HepG2 (cell line): ENCODE measurements around the gene GADL1. TPM values are rescaled to one million over a fixed set of nuclear protein-coding genes. Genes with fewer than 3 reads are reported as not detected.

Experiments
- CEBPB ChIP-seq: IDR thresholded peaks from 2 replicates; pipeline ENCODE4 v1.6.1; 2011; ENCODE audit warnings: low read depth, low read length, improper control_type of control experiment, borderline replicate concordance
- CEBPG ChIP-seq: IDR thresholded peaks from 2 replicates; pipeline ENCODE4 v1.6.1; 2016
- FOXA3 ChIP-seq: IDR thresholded peaks from 2 replicates; pipeline ENCODE4 v1.6.1; 2016; ENCODE audit warnings: missing genetic modification reagents, missing compliant biosample characterization
- FOXP1 ChIP-seq, 2 experiments: fragments of 450-650 bp in 1 of 2; IDR thresholded peaks; 2 replicates each; pipeline ENCODE4 v1.6.1; 2017 to 2018; ENCODE audit warnings: antibody characterized with exemption in 1 of 2
- HDAC2 ChIP-seq: sonication (generic); formaldehyde crosslinking; IDR thresholded peaks from 2 replicates; pipeline ENCODE4 v1.4.0; 2020; ENCODE audit warnings: missing genetic modification reagents
- NR2F2 ChIP-seq: IDR thresholded peaks from 2 replicates; pipeline ENCODE4 v1.6.1; 2012; ENCODE audit warnings: low read depth, inconsistent platforms, borderline replicate concordance
- RBM22 ChIP-seq: fragments of 200-400 bp; formaldehyde crosslinking; optimal IDR thresholded peaks from 2 replicates; pipeline ENCODE3; 2017; ENCODE audit warnings: mild to moderate bottlenecking, low read length, moderate library complexity
- SALL1 ChIP-seq: sonication (generic); formaldehyde crosslinking; IDR thresholded peaks from 2 replicates; pipeline ENCODE4 v1.8.0; 2022; ENCODE audit warnings: mild to moderate bottlenecking, missing genetic modification reagents
- SOX13 ChIP-seq, 3 experiments: fragments of 450-650 bp in 1 of 3; sonication (generic) in 1 of 3; formaldehyde crosslinking in 1 of 3; IDR thresholded peaks in 2 of 3; conservative IDR thresholded peaks in 1 of 3; 2 replicates each; pipeline versions ENCODE4 v1.5.0 to v1.6.1; 2016 to 2020; ENCODE audit warnings: antibody characterized with exemption in 1 of 3, mild to moderate bottlenecking in 1 of 3, missing compliant biosample characterization in 1 of 3, missing genetic modification reagents in 1 of 3, moderate library complexity in 1 of 3
- SOX6 ChIP-seq, 2 experiments: fragments of 450-650 bp in 1 of 2; sonication (generic) in 1 of 2; formaldehyde crosslinking in 1 of 2; IDR thresholded peaks; 2 replicates each; pipeline versions ENCODE4 v1.4.0 to v1.6.1; 2017 to 2020; ENCODE audit warnings: antibody characterized with exemption in 1 of 2, mild to moderate bottlenecking in 1 of 2, missing genetic modification reagents in 1 of 2
- ZNF609 ChIP-seq: sonication (generic); formaldehyde crosslinking; IDR thresholded peaks from 2 replicates; pipeline ENCODE4 v1.4.0; 2020; ENCODE audit warnings: mild to moderate bottlenecking, missing genetic modification reagents, borderline replicate concordance
- polyA plus RNA-seq, 8 experiments: library from polyadenylated mRNA; depleted of rRNA in 3 of 8; stranded (reverse) in 7 of 8; unstranded in 1 of 8; fragments of >200 nt; fragmentation: Illumina TruSeq in 4 of 8; extraction: Trizol in 4 of 8; gene quantifications; 2 replicates each; pipeline versions ENCODE4 v1.2.1 to v1.2.3, GENCODE V29; 2011 to 2016; ENCODE audit warnings: low read depth in 4 of 8, missing spikeins in 1 of 8, mixed read lengths in 1 of 8; ENCODE audit not compliant: insufficient read depth in 1 of 8
- total RNA-seq, 5 experiments: library from RNA; depleted of rRNA; stranded (reverse); fragments of >200 nt; fragmentation: Illumina TruSeq; extraction: Trizol; gene quantifications; 2 replicates each; pipeline ENCODE4 v1.2.3, GENCODE V29; 2016; ENCODE audit warnings: low read depth in 1 of 5
- TF ChIP-seq, protein P1 (sequence below): sonication (generic); formaldehyde crosslinking; conservative IDR thresholded peaks from 2 replicates; pipeline ENCODE4 v1.4.0; 2020; ENCODE audit warnings: mild to moderate bottlenecking, missing genetic modification reagents, moderate library complexity
- TF ChIP-seq, protein P2 (sequence below): sonication (generic); formaldehyde crosslinking; IDR thresholded peaks from 2 replicates; pipeline ENCODE4 v1.4.0; 2020; ENCODE audit warnings: missing genetic modification reagents, borderline replicate concordance
- TF ChIP-seq, protein P3 (sequence below): IDR thresholded peaks from 2 replicates; pipeline ENCODE4 v1.6.1; 2016; ENCODE audit warnings: missing compliant biosample characterization, missing genetic modification reagents, borderline replicate concordance
- TF ChIP-seq, protein P4 (sequence below): sonication (generic); IDR thresholded peaks from 2 replicates; pipeline ENCODE4 v1.6.1; 2016; ENCODE audit warnings: low read depth, borderline replicate concordance

Gene GADL1
- total and polyA plus RNA-seq, 2 of the 13 experiments (the other 11 are each of a cell fraction or from before 2014, with no cell fraction given) = not detected

DNA sequence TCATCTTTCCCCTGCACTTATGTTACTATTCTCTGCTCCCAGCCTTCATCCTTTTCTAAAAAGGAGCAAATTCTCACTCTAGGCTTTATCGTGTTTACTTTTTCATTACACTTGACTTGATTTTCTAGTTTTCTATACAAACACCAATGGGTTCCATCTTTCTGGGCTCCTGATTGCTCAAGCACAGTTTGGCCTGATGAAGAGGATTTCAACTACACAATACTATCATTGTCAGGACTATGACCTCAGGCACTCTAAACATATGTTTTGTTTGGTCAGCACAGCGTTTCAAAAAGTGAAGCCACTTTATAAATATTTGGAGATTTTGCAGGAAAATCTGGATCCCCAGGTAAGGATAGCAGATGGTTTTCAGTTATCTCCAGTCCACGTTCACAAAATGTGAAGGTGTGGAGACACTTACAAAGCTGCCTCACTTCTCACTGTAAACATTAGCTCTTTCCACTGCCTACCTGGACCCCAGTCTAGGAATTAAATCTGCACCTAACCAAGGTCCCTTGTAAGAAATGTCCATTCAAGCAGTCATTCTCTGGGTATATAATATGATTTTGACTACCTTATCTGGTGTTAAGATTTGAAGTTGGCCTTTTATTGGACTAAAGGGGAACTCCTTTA lies 201.8 kb downstream of the GADL1 start (continued):
- TF ChIP-seq NR2F2 (peak; percentile 61; the same call in 1 of the 2 replicates), RBM22 (peak; percentile 97), SOX6 (IDR thresholded peaks at IDR 0.05) (no peak), SOX6 (CRISPR knock-in tag; IDR thresholded peaks at IDR 0.05) (peak; percentile 83), HDAC2 (CRISPR knock-in tag) (peak; percentile 28; the same call in 1 of the 2 replicates), CEBPB (peak; percentile 67), SOX13 (IDR thresholded peaks at IDR 0.05) (no peak), SOX13 (CRISPR knock-in tag; conservative IDR thresholded peaks at IDR 0.05 in 1 of 2, IDR thresholded peaks at IDR 0.05 in 1 of 2) (peak in 1 of 2 experiments; percentile 84; a peak in 2 of 4 replicates), FOXA3 (CRISPR knock-in tag) (peak; percentile 46), CEBPG (CRISPR knock-in tag) (peak; percentile 87), ZNF609 (CRISPR knock-in tag) (no peak; the same call in 1 of the 2 replicates), SALL1 (peak; percentile 19; the same call in 1 of the 2 replicates), FOXP1 (IDR thresholded peaks at IDR 0.05) (no peak), FOXP1 (CRISPR knock-in tag; IDR thresholded peaks at IDR 0.05) (peak; percentile 37; the same call in 1 of the 2 replicates)
- TF ChIP-seq, protein P1, sequence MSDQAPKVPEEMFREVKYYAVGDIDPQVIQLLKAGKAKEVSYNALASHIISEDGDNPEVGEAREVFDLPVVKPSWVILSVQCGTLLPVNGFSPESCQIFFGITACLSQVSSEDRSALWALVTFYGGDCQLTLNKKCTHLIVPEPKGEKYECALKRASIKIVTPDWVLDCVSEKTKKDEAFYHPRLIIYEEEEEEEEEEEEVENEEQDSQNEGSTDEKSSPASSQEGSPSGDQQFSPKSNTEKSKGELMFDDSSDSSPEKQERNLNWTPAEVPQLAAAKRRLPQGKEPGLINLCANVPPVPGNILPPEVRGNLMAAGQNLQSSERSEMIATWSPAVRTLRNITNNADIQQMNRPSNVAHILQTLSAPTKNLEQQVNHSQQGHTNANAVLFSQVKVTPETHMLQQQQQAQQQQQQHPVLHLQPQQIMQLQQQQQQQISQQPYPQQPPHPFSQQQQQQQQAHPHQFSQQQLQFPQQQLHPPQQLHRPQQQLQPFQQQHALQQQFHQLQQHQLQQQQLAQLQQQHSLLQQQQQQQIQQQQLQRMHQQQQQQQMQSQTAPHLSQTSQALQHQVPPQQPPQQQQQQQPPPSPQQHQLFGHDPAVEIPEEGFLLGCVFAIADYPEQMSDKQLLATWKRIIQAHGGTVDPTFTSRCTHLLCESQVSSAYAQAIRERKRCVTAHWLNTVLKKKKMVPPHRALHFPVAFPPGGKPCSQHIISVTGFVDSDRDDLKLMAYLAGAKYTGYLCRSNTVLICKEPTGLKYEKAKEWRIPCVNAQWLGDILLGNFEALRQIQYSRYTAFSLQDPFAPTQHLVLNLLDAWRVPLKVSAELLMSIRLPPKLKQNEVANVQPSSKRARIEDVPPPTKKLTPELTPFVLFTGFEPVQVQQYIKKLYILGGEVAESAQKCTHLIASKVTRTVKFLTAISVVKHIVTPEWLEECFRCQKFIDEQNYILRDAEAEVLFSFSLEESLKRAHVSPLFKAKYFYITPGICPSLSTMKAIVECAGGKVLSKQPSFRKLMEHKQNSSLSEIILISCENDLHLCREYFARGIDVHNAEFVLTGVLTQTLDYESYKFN = peak; percentile 61
- TF ChIP-seq, protein P2, sequence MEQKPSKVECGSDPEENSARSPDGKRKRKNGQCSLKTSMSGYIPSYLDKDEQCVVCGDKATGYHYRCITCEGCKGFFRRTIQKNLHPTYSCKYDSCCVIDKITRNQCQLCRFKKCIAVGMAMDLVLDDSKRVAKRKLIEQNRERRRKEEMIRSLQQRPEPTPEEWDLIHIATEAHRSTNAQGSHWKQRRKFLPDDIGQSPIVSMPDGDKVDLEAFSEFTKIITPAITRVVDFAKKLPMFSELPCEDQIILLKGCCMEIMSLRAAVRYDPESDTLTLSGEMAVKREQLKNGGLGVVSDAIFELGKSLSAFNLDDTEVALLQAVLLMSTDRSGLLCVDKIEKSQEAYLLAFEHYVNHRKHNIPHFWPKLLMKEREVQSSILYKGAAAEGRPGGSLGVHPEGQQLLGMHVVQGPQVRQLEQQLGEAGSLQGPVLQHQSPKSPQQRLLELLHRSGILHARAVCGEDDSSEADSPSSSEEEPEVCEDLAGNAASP (CRISPR knock-in tag) = 0 out of 2 replicates have a peak, but pooled peaks have one; percentile 36
- TF ChIP-seq, protein P3, sequence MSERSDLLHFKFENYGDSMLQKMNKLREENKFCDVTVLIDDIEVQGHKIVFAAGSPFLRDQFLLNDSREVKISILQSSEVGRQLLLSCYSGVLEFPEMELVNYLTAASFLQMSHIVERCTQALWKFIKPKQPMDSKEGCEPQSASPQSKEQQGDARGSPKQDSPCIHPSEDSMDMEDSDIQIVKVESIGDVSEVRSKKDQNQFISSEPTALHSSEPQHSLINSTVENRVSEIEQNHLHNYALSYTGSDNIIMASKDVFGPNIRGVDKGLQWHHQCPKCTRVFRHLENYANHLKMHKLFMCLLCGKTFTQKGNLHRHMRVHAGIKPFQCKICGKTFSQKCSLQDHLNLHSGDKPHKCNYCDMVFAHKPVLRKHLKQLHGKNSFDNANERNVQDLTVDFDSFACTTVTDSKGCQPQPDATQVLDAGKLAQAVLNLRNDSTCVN (CRISPR knock-in tag) = no peak
- TF ChIP-seq, protein P4, sequence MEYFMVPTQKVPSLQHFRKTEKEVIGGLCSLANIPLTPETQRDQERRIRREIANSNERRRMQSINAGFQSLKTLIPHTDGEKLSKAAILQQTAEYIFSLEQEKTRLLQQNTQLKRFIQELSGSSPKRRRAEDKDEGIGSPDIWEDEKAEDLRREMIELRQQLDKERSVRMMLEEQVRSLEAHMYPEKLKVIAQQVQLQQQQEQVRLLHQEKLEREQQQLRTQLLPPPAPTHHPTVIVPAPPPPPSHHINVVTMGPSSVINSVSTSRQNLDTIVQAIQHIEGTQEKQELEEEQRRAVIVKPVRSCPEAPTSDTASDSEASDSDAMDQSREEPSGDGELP = peak; percentile 40; the same call in 1 of the 2 replicates
